Ishikawa (cell line): Measurements from ENCODE around the gene RNF220.

Source experiments
- CEBPB ChIP-seq: IDR thresholded peaks from 2 replicates; pipeline ENCODE4 v1.6.1; 2012
- CREB1 ChIP-seq: IDR thresholded peaks from 2 replicates; pipeline ENCODE4 v1.6.1; 2012; ENCODE audit warnings: low read depth
- EGR1 ChIP-seq: IDR thresholded peaks from 2 replicates; pipeline ENCODE4 v1.6.1; 2012
- EP300 ChIP-seq: IDR thresholded peaks from 2 replicates; pipeline ENCODE4 v1.6.1; 2012; ENCODE audit warnings: borderline replicate concordance
- FOXM1 ChIP-seq: IDR thresholded peaks from 2 replicates; pipeline ENCODE4 v1.6.1; 2012; ENCODE audit warnings: low read depth, borderline replicate concordance
- NFIC ChIP-seq: IDR thresholded peaks from 2 replicates; pipeline ENCODE4 v1.6.1; 2012
- REST ChIP-seq: IDR thresholded peaks from 2 replicates; pipeline ENCODE4 v1.6.1; 2012; ENCODE audit warnings: low read depth, mild to moderate bottlenecking
- TAF1 ChIP-seq: IDR thresholded peaks from 2 replicates; pipeline ENCODE4 v1.6.1; 2012; ENCODE audit warnings: low read depth, mild to moderate bottlenecking
- TCF12 ChIP-seq: IDR thresholded peaks from 2 replicates; pipeline ENCODE4 v1.6.1; 2012; ENCODE audit warnings: low read depth
- USF1 ChIP-seq: IDR thresholded peaks from 2 replicates; pipeline ENCODE4 v1.6.1; 2012

GRCh38 chr1:44419901-44420300, 14.8 kb downstream of the RNF220 start:
- TF ChIP-seq EP300 (no peak), TAF1 (no peak), TCF12 (no peak), CEBPB (no peak), FOXM1 (no peak), NFIC (no peak), REST (no peak), USF1 (no peak), CREB1 (no peak), EGR1 (no peak)
